Hepatocyte (in vitro differentiated cells): ENCODE measurements around the gene TELO2. TPM values are rescaled to one million over a fixed set of nuclear protein-coding genes. Genes with fewer than 3 reads are reported as not detected.

Experiments
- DNase-seq: peaks from one replicate; pipeline ENCODE4 v3.0.0-alpha.2; 2016; ENCODE audit warnings: low spot score
- H2AFZ ChIP-seq: fragments of 200-600 bp; sonication (generic); 2 replicates; pipeline ENCODE4 v1.6.0; 2016; ENCODE audit warnings: antibody characterized with exemption, mild to moderate bottlenecking
- H3K27ac ChIP-seq: fragments of 200-600 bp; sonication (generic); 2 replicates; pipeline ENCODE4 v1.5.1; 2016; ENCODE audit warnings: mild to moderate bottlenecking
- H3K27me3 ChIP-seq: fragments of 200-600 bp; sonication (generic); 2 replicates; pipeline ENCODE4 v1.6.1; 2016
- H3K36me3 ChIP-seq: fragments of 200-600 bp; sonication (generic); replicated peaks from 2 replicates; pipeline ENCODE4 v1.5.1; 2016; ENCODE audit warnings: low read depth; ENCODE audit not compliant: insufficient read depth
- H3K4me1 ChIP-seq: fragments of 200-600 bp; sonication (generic); 2 replicates; pipeline ENCODE4 v1.5.1; 2016; ENCODE audit warnings: mild to moderate bottlenecking, moderate library complexity; ENCODE audit not compliant: insufficient read depth
- H3K4me2 ChIP-seq: fragments of 200-600 bp; sonication (generic); 2 replicates; pipeline ENCODE4 v1.6.0; 2016
- H3K4me3 ChIP-seq: fragments of 200-600 bp; sonication (generic); 2 replicates; pipeline ENCODE4 v1.5.1; 2016; ENCODE audit warnings: mild to moderate bottlenecking
- H3K79me2 ChIP-seq: fragments of 200-600 bp; sonication (generic); 2 replicates; pipeline ENCODE4 v1.6.0; 2017; ENCODE audit warnings: mild to moderate bottlenecking
- H3K9me2 ChIP-seq: fragments of 200-600 bp; sonication (generic); replicated peaks from 2 replicates; pipeline ENCODE4 v1.6.0; 2017; ENCODE audit warnings: mild to moderate bottlenecking; ENCODE audit not compliant: insufficient read depth
- H3K9me3 ChIP-seq: fragments of 200-600 bp; sonication (generic); 2 replicates; pipeline ENCODE4 v1.5.1; 2016; ENCODE audit warnings: low read depth, mild to moderate bottlenecking
- H4K20me1 ChIP-seq: fragments of 200-600 bp; sonication (generic); 2 replicates; pipeline ENCODE4 v1.6.0; 2016; ENCODE audit warnings: mild to moderate bottlenecking; ENCODE audit not compliant: insufficient read depth, poor library complexity, severe bottlenecking
- CTCF ChIP-seq: fragments of 200-600 bp; sonication (generic); IDR thresholded peaks from 2 replicates; pipeline ENCODE4 v1.5.1; 2016; ENCODE audit warnings: antibody characterized with exemption, mild to moderate bottlenecking; ENCODE audit not compliant: poor library complexity
- EZH2 ChIP-seq: fragments of 200-600 bp; sonication (generic); IDR thresholded peaks from 2 replicates; pipeline ENCODE4 v1.6.1; 2016; ENCODE audit warnings: antibody characterized with exemption, mild to moderate bottlenecking, borderline replicate concordance
- EZH2phosphoT487 ChIP-seq: fragments of 200-600 bp; sonication (generic); IDR thresholded peaks from one replicate; pipeline ENCODE4 v1.6.1; 2018; ENCODE audit warnings: antibody characterized with exemption, mild to moderate bottlenecking, low read depth, moderate library complexity; ENCODE audit not compliant: unreplicated experiment, severe bottlenecking
- WGBS: methylation state at CpG from one replicate; pipeline ENCODE4 v1.1.6; 2016; ENCODE audit warnings: low lambda C conversion rate; ENCODE audit errors: missing lambda C conversion rate; 5-methylcytosine and 5-hydroxymethylcytosine counted together
- polyA plus RNA-seq: library from polyadenylated mRNA; unstranded; fragments of >200 nt; fragmentation: Nextera tagmentation; extraction: Ambion mirVana; gene quantifications from 2 replicates; pipeline ENCODE4 v1.2.1, GENCODE V29; 2016
- total RNA-seq: library from RNA; depleted of rRNA; stranded (reverse); fragments of >200 nt; gene quantifications from 2 replicates; pipeline ENCODE4 v1.2.3, GENCODE V29; 2014

The TELO2 gene
- total and polyA plus RNA-seq, 2 experiments from 2014 or later: 22.8 to 50.9 TPM

GRCh38 chr16:1541293-1542165 is 48.4 kb downstream of the TELO2 start:
- no peak overlapping the region for H3K27ac ChIP-seq
- no peaks in the 10 kb centered on the region for H3K27me3 ChIP-seq
- peaks cover 3% of the 10 kb centered on the region for H3K79me2 ChIP-seq
- no peak for DNase-seq
- H3K9me2 ChIP-seq: no peaks in the 10 kb centered on the region
- H3K4me1 ChIP-seq: peaks cover 3% of the 10 kb centered on the region
- WGBS: 95% methylated on average over 38 of the region's 41 CpGs
- H3K9me3 ChIP-seq: no peaks in the 10 kb centered on the region
- no peak overlapping the region for H3K4me2 ChIP-seq
- H3K4me3 ChIP-seq: no peak overlapping the region
- no peak overlapping the region for H2AFZ ChIP-seq
- no peaks in the 10 kb centered on the region for H4K20me1 ChIP-seq
- TF ChIP-seq EZH2phosphoT487: no peak
- TF ChIP-seq CTCF: no peak
- TF ChIP-seq EZH2: no peak
- no peaks in the 10 kb centered on the region for H3K36me3 ChIP-seq

- no peak overlapping the region for H3K4me3 ChIP-seq
- no peaks in the 10 kb centered on the region for H4K20me1 ChIP-seq
- H3K27me3 ChIP-seq: no peaks in the 10 kb centered on the region
- peaks cover 3% of the 10 kb centered on the region for H3K4me1 ChIP-seq
- H3K79me2 ChIP-seq: no peaks in the 10 kb centered on the region
- no peak for TF ChIP-seq EZH2phosphoT487
- TF ChIP-seq EZH2: no peak
- no peak for TF ChIP-seq CTCF
- no peak for DNase-seq
- no peaks in the 10 kb centered on the region for H3K9me2 ChIP-seq
- 87% methylated on average over 2 of the region's 2 CpGs for WGBS
- H2AFZ ChIP-seq: no peak overlapping the region
- no peaks in the 10 kb centered on the region for H3K9me3 ChIP-seq
- H3K4me2 ChIP-seq: no peak overlapping the region
- no peaks in the 10 kb centered on the region for H3K36me3 ChIP-seq
- no peak overlapping the region for H3K27ac ChIP-seq
Observed at GRCh38 chr16:1542166-1542500, 49.0 kb downstream of the TELO2 start.

- H3K27me3 ChIP-seq: no peaks in the 10 kb centered on the region
- H3K9me2 ChIP-seq: no peaks in the 10 kb centered on the region
- TF ChIP-seq EZH2 (no peak), CTCF (no peak), EZH2phosphoT487 (no peak)
- no peaks in the 10 kb centered on the region for H3K79me2 ChIP-seq
- no peak overlapping the region for H3K4me3 ChIP-seq
- H3K4me1 ChIP-seq: peaks cover 3% of the 10 kb centered on the region
- H2AFZ ChIP-seq: no peak overlapping the region
- DNase-seq: no peak
- WGBS: 97% methylated on average over 18 of the region's 18 CpGs
- no peaks in the 10 kb centered on the region for H3K36me3 ChIP-seq
- no peaks in the 10 kb centered on the region for H3K9me3 ChIP-seq
- no peak overlapping the region for H3K4me2 ChIP-seq
- H3K27ac ChIP-seq: no peak overlapping the region
- no peaks in the 10 kb centered on the region for H4K20me1 ChIP-seq
Observed at GRCh38 chr16:1542533-1542932, 49.4 kb downstream of the TELO2 start.
